HG02885 (cell line): ENCODE measurements around the gene RPN2.

ENCODE experiments used
- ATAC-seq: cut with Tn5 transposase; IDR thresholded peaks from one replicate; pipeline ENCODE4 v1.9.1; 2021; ENCODE audit warnings: mild to moderate bottlenecking; ENCODE audit not compliant: unreplicated experiment, poor library complexity

RPN2 gene

GRCh38 chr20:37261714-37262113 lies 82.6 kb downstream of the RPN2 start, which contains the start of gene GHRH:
TSS of gene GHRH (minus strand) at chr20:37261814. CDS start at chr20:37256889, 4,925 bp downstream.
- ATAC-seq: no peak

GRCh38 chr20:37262505-37262904 lies 83.4 kb downstream of the RPN2 start:
- ATAC-seq: no peak

GRCh38 chr20:37263686-37264085 lies 84.6 kb downstream of the RPN2 start:
- ATAC-seq: no peak

GRCh38 chr20:37265152-37265551 lies 86.0 kb downstream of the RPN2 start:
- no peak for ATAC-seq

GRCh38 chr20:37266940-37267666 lies 88.0 kb downstream of the RPN2 start:
- no peak for ATAC-seq

GRCh38 chr20:37267667-37268313 lies 88.7 kb downstream of the RPN2 start:
- no peak for ATAC-seq

GRCh38 chr20:37270576-37271420 lies 91.7 kb downstream of the RPN2 start:
- ATAC-seq: peak; percentile 56

GRCh38 chr20:37271421-37271768 lies 92.3 kb downstream of the RPN2 start:
- no peak for ATAC-seq

- no peak for ATAC-seq
Measured at GRCh38 chr20:37273988-37274387, 94.9 kb downstream of the RPN2 start.

- ATAC-seq: no peak
Measured at GRCh38 chr20:37274851-37275524, 95.9 kb downstream of the RPN2 start.

GRCh38 chr20:37276494-37277252 lies 97.5 kb downstream of the RPN2 start:
- ATAC-seq: peak; percentile 56

GRCh38 chr20:37277253-37277593 lies 98.1 kb downstream of the RPN2 start:
- no peak for ATAC-seq

GRCh38 chr20:37278966-37279590 lies 99.9 kb downstream of the RPN2 start:
- ATAC-seq: no peak

GRCh38 chr20:37279820-37280219 lies 100.7 kb downstream of the RPN2 start:
- no peak for ATAC-seq

GRCh38 chr20:37280403-37280802 lies 101.3 kb downstream of the RPN2 start:
- no peak for ATAC-seq

- ATAC-seq: no peak
Measured at GRCh38 chr20:37282556-37282955, 103.4 kb downstream of the RPN2 start.

- no peak for ATAC-seq
Measured at GRCh38 chr20:37283530-37284195, 104.5 kb downstream of the RPN2 start.

GRCh38 chr20:37284691-37285161 lies 105.6 kb downstream of the RPN2 start:
- no peak for ATAC-seq
